Peyer's patch (tissue), 4 donors: ENCODE measurements around the gene TEX30.

Source experiments
- POLR2A ChIP-seq, 2 donors: fragments of 450-650 bp; IDR thresholded peaks; one replicate each; pipeline ENCODE4 v1.5.1; 2017; ENCODE audit warnings: antibody characterized with exemption in 2 of 2, mild to moderate bottlenecking in 2 of 2, moderate library complexity in 2 of 2
- TF ChIP-seq, protein P1 (sequence below), 6 experiments: fragments of 450-650 bp in 4 of 6; fragments of 200-600 bp in 2 of 6; sonication (generic) in 1 of 6; IDR thresholded peaks; one replicate each; pipeline ENCODE4 v1.5.1; 2017 to 2019; ENCODE audit warnings: antibody characterized with exemption in 6 of 6, mild to moderate bottlenecking in 3 of 6, moderate library complexity in 1 of 6

DNA sequence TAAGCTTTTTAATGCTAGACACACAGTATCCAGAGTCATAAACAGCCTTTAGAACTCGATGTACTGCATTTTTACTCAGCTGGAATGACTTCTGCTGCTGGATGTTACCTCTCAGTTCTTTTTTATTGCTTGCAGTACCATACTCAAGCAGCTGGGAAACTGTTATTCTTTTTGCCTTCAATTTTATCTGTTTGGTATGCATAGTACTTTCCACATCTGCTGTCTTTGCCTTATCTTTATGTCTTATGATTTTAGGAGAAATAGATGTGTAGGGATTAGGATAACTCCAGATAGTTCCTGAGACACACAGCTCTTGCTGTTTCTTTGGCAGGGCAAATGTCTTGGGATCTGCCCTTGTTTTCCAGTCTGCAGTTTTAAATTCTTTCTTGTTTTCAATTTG, 31.5 kb downstream of the TEX30 start:
- TF ChIP-seq, protein P1, sequence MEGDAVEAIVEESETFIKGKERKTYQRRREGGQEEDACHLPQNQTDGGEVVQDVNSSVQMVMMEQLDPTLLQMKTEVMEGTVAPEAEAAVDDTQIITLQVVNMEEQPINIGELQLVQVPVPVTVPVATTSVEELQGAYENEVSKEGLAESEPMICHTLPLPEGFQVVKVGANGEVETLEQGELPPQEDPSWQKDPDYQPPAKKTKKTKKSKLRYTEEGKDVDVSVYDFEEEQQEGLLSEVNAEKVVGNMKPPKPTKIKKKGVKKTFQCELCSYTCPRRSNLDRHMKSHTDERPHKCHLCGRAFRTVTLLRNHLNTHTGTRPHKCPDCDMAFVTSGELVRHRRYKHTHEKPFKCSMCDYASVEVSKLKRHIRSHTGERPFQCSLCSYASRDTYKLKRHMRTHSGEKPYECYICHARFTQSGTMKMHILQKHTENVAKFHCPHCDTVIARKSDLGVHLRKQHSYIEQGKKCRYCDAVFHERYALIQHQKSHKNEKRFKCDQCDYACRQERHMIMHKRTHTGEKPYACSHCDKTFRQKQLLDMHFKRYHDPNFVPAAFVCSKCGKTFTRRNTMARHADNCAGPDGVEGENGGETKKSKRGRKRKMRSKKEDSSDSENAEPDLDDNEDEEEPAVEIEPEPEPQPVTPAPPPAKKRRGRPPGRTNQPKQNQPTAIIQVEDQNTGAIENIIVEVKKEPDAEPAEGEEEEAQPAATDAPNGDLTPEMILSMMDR (IDR thresholded peaks at IDR 0.05) = no peak
- TF ChIP-seq POLR2A (IDR thresholded peaks at IDR 0.05) = no peak
